ENCODE data around the gene LSM7.
"Not testable (repeated sequence)": the region's sequence is repeated elsewhere in the genome, so short reads cannot be mapped to it uniquely, and the experiment has no call there.

Gene LSM7

GRCh38 chr19:2351591-2351990, 23.2 kb upstream of the LSM7 start:
- POLR2A ChIA-PET = no interaction called here

GRCh38 chr19:2350656-2351055, 22.3 kb upstream of the LSM7 start:
- ChIA-PET CTCF (no interaction called here), POLR2A (no interaction called here)
- no peak for DNase-seq (ENCODE audit: extremely low spot score)
- no peak for TF ChIP-seq CTBP1 (IDR thresholded peaks at IDR 0.05; ENCODE audit: borderline replicate concordance)
- no peak for TF ChIP-seq ELF4 (IDR thresholded peaks at IDR 0.05)
- no peak for TF ChIP-seq FOXA1 (IDR thresholded peaks at IDR 0.05)
- no peak for TF ChIP-seq HDGF (IDR thresholded peaks at IDR 0.05; ENCODE audit: borderline replicate concordance)
- TF ChIP-seq FOXM1 (IDR thresholded peaks at IDR 0.05; ENCODE audit: borderline replicate concordance) = no peak
- TF ChIP-seq L3MBTL2 (conservative IDR thresholded peaks at IDR 0.05) = no peak
- TF ChIP-seq LEF1 (IDR thresholded peaks at IDR 0.05; ENCODE audit: borderline replicate concordance) = no peak
- TF ChIP-seq NFRKB (IDR thresholded peaks at IDR 0.05) = no peak
- TF ChIP-seq PKNOX1 (IDR thresholded peaks at IDR 0.05) = no peak
- no peak for TF ChIP-seq SP1 (IDR thresholded peaks at IDR 0.05)
- TF ChIP-seq FOXK2 (IDR thresholded peaks at IDR 0.05) = no peak
- no peak for TF ChIP-seq ARNT (IDR thresholded peaks at IDR 0.05)
- no peak for TF ChIP-seq ZNF384 (IDR thresholded peaks at IDR 0.05)
- TF ChIP-seq TARDBP (IDR thresholded peaks at IDR 0.05) = no peak
- no peak for TF ChIP-seq BHLHE40 (IDR thresholded peaks at IDR 0.05; ENCODE audit: borderline replicate concordance)
- TF ChIP-seq SUZ12 (IDR thresholded peaks at IDR 0.05) = no peak

More at GRCh38 chr19:2351591-2351990, 23.2 kb upstream of the LSM7 start:
- TF ChIP-seq SP1 (IDR thresholded peaks at IDR 0.05) (no peak), TARDBP (IDR thresholded peaks at IDR 0.05) (no peak), NFRKB (IDR thresholded peaks at IDR 0.05) (no peak), FOXA1 (IDR thresholded peaks at IDR 0.05) (no peak), L3MBTL2 (conservative IDR thresholded peaks at IDR 0.05) (no peak), FOXM1 (IDR thresholded peaks at IDR 0.05; ENCODE audit: borderline replicate concordance) (no peak), HDGF (IDR thresholded peaks at IDR 0.05; ENCODE audit: borderline replicate concordance) (no peak), LEF1 (IDR thresholded peaks at IDR 0.05; ENCODE audit: borderline replicate concordance) (no peak), ARNT (IDR thresholded peaks at IDR 0.05) (no peak), PKNOX1 (IDR thresholded peaks at IDR 0.05) (no peak), SUZ12 (IDR thresholded peaks at IDR 0.05) (no peak), ELF4 (IDR thresholded peaks at IDR 0.05) (no peak), FOXK2 (IDR thresholded peaks at IDR 0.05) (no peak), ZNF384 (IDR thresholded peaks at IDR 0.05) (no peak), CTBP1 (IDR thresholded peaks at IDR 0.05; ENCODE audit: borderline replicate concordance) (no peak), BHLHE40 (IDR thresholded peaks at IDR 0.05; ENCODE audit: borderline replicate concordance) (no peak)
- CTCF ChIA-PET = no interaction called here
- DNase-seq (ENCODE audit: extremely low spot score) = no peak

GRCh38 chr19:2349818-2350217, 21.4 kb upstream of the LSM7 start:
- POLR2A ChIA-PET; DNase-seq (ENCODE audit: extremely low spot score); CTCF ChIA-PET: not testable (repeated sequence)

GRCh38 chr19:2345794-2346663, 17.6 kb upstream of the LSM7 start:
- TF ChIP-seq CTBP1 (IDR thresholded peaks at IDR 0.05; ENCODE audit: borderline replicate concordance) = no peak
- no peak for TF ChIP-seq L3MBTL2 (conservative IDR thresholded peaks at IDR 0.05)
- no peak for TF ChIP-seq BHLHE40 (IDR thresholded peaks at IDR 0.05; ENCODE audit: borderline replicate concordance)
- TF ChIP-seq PKNOX1 (IDR thresholded peaks at IDR 0.05) = no peak
- TF ChIP-seq ELF4 (IDR thresholded peaks at IDR 0.05) = no peak
- TF ChIP-seq HDGF (IDR thresholded peaks at IDR 0.05; ENCODE audit: borderline replicate concordance) = no peak
- TF ChIP-seq ARNT (IDR thresholded peaks at IDR 0.05) = no peak
- no peak for TF ChIP-seq TARDBP (IDR thresholded peaks at IDR 0.05)
- no peak for TF ChIP-seq NFRKB (IDR thresholded peaks at IDR 0.05)
- no peak for TF ChIP-seq FOXA1 (IDR thresholded peaks at IDR 0.05)
- no peak for TF ChIP-seq LEF1 (IDR thresholded peaks at IDR 0.05; ENCODE audit: borderline replicate concordance)
- no peak for TF ChIP-seq ZNF384 (IDR thresholded peaks at IDR 0.05)
- TF ChIP-seq FOXM1 (IDR thresholded peaks at IDR 0.05; ENCODE audit: borderline replicate concordance) = no peak
- CTCF ChIA-PET = no interaction called here
- DNase-seq (ENCODE audit: extremely low spot score) = no peak
- POLR2A ChIA-PET = no interaction called here

- POLR2A ChIA-PET = no interaction called here
- no peak for DNase-seq (ENCODE audit: extremely low spot score)
- CTCF ChIA-PET = no interaction called here
- TF ChIP-seq LEF1 (IDR thresholded peaks at IDR 0.05; ENCODE audit: borderline replicate concordance) = no peak
- TF ChIP-seq NFRKB (IDR thresholded peaks at IDR 0.05) = no peak
- TF ChIP-seq FOXA1 (IDR thresholded peaks at IDR 0.05) = no peak
- TF ChIP-seq ARNT (IDR thresholded peaks at IDR 0.05) = no peak
- TF ChIP-seq HDGF (IDR thresholded peaks at IDR 0.05; ENCODE audit: borderline replicate concordance) = no peak
- TF ChIP-seq TARDBP (IDR thresholded peaks at IDR 0.05) = no peak
- no peak for TF ChIP-seq BHLHE40 (IDR thresholded peaks at IDR 0.05; ENCODE audit: borderline replicate concordance)
- no peak for TF ChIP-seq PKNOX1 (IDR thresholded peaks at IDR 0.05)
- no peak for TF ChIP-seq SP1 (IDR thresholded peaks at IDR 0.05)
- TF ChIP-seq L3MBTL2 (conservative IDR thresholded peaks at IDR 0.05) = no peak
- TF ChIP-seq ZNF384 (IDR thresholded peaks at IDR 0.05) = no peak
- no peak for TF ChIP-seq FOXK2 (IDR thresholded peaks at IDR 0.05)
- no peak for TF ChIP-seq CTBP1 (IDR thresholded peaks at IDR 0.05; ENCODE audit: borderline replicate concordance)
- no peak for TF ChIP-seq SUZ12 (IDR thresholded peaks at IDR 0.05)
- TF ChIP-seq FOXM1 (IDR thresholded peaks at IDR 0.05; ENCODE audit: borderline replicate concordance) = no peak
- TF ChIP-seq ELF4 (IDR thresholded peaks at IDR 0.05) = no peak
These were observed 16.7 kb upstream of the LSM7 start for GRCh38 chr19:2345076-2345475.

All from HEK293T (cell line).